GM19035 (cell line): ENCODE measurements around the gene MICA.
"Not testable (repeated sequence)": the region's sequence is repeated elsewhere in the genome, so short reads cannot be mapped to it uniquely, and the experiment has no call there.

Source experiments
- ATAC-seq: cut with Tn5 transposase; IDR thresholded peaks from one replicate; pipeline ENCODE4 v1.9.1; 2021; ENCODE audit not compliant: unreplicated experiment

Gene MICA

DNA sequence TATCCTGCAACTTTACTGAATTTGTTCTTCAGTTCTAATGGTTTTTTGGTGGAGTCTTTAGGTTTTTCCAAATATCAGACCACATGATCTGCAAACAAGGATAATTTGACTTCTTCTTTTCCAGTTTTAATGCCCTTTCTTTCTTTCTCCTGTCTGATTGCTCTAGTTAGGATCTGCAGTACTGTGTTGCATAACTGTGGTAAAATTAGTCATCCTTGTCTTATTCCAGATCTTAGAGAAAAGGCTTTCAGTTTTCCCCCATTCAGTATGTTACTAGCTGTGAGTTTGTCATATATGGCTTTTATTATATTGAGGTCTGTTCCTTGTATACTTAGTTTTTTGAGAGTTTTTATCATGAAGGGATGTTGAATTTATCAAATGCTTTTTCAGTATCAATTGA, 4.3 kb downstream of the MICA start:
- no peak for ATAC-seq

DNA sequence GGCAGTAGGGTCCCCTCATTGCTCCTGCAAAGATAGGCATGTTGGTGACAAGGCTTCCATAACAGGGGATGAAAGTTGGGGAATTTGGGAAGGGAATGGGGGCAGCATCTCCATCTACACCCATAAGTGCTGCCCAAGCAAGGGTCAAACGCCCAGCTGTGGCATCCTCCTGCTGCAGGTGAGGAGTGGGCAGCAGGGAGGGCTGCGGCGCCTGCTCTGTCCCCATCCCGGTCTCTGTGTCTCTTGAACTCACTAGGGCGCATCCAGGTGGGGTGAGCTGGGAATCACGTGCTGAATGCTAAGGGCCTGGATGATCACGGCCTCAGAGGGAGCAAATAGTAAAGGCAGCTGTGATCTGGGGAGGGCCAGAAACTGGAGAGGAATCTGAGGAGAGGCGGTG, 9.1 kb downstream of the MICA start:
- no peak for ATAC-seq

- ATAC-seq = not testable (repeated sequence)
Observed at GRCh38 chr6:31414148-31414770, 10.9 kb downstream of the MICA start.

DNA sequence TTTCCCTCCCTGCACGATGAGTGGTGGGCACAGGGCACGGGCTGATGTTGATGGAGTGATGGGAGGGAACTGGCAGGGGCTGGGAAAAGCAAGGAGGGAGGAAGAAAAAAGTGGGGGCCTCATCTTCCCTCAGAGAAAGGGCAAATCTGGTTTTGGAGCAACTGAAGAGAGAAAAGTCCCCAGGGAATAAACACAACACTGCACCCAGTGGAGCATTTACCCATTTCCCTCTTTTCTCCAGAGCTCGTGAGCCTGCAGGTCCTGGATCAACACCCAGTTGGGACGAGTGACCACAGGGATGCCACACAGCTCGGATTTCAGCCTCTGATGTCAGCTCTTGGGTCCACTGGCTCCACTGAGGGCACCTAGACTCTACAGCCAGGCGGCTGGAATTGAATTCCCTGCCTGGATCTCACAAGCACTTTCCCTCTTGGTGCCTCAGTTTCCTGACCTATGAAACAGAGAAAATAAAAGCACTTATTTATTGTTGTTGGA, 11.4 kb downstream of the MICA start:
- no peak for ATAC-seq

- ATAC-seq = no peak
Observed at GRCh38 chr6:31416394-31417014, 13.1 kb downstream of the MICA start.

DNA sequence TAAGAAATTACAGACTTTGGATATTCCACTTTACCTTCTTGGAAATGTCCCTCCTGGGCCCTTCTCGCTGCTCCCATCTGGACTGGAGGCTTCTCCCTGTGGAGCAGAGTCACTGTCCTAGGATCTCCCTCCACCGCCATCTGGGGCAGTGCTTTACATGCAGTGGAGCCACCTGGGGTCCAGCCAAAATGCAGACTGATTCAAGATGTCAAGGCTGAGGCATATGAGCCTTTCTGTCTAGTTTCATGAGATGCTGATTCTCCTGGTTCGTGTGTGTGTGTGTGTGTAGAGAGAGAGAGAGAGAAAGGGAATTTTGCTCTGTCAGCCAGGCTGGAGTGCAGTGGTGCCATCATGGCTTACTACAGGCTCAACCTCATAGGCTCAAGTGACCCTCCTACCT, 14.9 kb downstream of the MICA start:
- ATAC-seq = no peak

DNA sequence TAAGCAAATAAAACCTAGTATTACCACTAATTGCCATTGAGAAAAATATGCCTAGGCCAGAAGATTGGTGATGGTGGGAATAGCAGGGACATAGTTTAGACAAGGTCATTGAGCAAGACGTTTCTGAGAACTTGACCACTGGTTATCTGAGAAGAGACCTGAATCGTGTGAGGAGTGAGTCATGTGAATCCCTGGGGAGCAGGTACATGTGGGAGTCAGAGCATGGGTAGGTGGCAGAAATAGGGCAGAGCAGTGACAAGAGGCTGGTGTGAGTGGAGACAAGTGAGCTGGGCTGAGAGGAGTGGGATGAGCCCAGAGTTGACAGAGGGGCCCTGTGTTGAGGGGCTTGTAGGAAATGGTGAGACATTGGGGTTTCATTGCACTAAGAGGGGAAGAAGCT, 16.4 kb downstream of the MICA start:
- no peak for ATAC-seq

- ATAC-seq = no peak
Observed at GRCh38 chr6:31420546-31420945, 17.2 kb downstream of the MICA start.

- ATAC-seq = no peak
Observed at GRCh38 chr6:31422587-31422986, 19.2 kb downstream of the MICA start.

GRCh38 chr6:31423550-31423949, 20.2 kb downstream of the MICA start:
- no peak for ATAC-seq

- ATAC-seq = no peak
Observed at GRCh38 chr6:31426395-31427354, 23.3 kb downstream of the MICA start.

DNA sequence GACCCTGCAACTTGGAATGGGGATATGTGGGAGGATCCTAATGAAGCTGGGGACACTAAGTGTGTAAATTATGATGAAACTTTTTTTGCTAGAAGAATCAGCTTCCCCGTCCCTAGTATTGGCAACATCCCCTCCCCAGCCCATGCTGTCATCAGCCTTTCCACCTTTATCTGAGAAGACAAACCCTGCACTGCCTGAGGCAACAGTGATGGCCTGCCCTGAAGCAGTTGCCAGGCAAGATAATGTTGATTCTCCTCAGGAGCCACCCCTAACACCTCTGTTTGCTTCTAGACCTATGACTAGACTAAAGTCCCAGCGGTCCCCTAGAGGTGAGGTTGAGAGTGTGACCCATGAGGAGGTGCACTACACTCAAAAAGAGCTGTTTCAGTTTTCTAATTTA, 27.1 kb downstream of the MICA start:
- ATAC-seq = no peak

DNA sequence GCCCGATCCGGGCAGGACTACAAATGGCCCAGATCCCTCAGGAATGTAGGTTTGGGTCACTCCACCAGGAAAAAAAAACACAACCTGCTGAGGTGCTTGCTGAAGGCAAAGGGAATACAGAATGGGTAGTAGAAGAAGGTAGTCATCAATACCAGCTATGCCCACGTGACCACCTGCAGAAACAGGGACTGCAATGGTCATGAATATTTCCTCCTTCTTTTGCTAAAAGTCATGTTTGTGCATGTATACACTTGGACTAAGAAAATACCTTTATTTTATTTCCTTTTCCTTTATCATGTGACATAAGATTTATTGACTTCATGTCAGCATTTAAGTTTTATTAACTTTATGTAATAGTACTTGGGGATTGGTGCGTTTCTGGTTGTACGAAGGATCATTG, 31.7 kb downstream of the MICA start:
- not testable (repeated sequence) for ATAC-seq

- ATAC-seq = no peak
Observed at GRCh38 chr6:31438222-31438621, 34.8 kb downstream of the MICA start.

DNA sequence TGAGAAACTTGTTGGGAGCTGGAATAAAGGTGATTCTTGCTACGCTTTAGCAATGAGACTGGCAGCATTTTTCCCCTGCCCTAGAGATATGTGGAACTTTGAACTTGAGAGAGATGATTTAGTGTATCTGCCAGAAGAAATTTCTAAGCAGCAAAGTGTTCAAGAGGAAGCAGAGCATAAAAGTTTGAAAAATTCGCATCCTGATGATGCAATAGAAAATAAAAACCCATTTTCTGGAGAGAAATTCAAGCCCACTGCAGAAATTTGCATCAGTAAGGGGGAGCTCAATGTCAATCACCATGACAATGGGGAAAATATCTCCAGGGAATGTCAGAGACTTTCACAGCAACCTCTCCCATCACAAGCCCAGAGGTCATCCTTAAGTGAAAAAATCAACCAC, 35.3 kb downstream of the MICA start:
- no peak for ATAC-seq

DNA sequence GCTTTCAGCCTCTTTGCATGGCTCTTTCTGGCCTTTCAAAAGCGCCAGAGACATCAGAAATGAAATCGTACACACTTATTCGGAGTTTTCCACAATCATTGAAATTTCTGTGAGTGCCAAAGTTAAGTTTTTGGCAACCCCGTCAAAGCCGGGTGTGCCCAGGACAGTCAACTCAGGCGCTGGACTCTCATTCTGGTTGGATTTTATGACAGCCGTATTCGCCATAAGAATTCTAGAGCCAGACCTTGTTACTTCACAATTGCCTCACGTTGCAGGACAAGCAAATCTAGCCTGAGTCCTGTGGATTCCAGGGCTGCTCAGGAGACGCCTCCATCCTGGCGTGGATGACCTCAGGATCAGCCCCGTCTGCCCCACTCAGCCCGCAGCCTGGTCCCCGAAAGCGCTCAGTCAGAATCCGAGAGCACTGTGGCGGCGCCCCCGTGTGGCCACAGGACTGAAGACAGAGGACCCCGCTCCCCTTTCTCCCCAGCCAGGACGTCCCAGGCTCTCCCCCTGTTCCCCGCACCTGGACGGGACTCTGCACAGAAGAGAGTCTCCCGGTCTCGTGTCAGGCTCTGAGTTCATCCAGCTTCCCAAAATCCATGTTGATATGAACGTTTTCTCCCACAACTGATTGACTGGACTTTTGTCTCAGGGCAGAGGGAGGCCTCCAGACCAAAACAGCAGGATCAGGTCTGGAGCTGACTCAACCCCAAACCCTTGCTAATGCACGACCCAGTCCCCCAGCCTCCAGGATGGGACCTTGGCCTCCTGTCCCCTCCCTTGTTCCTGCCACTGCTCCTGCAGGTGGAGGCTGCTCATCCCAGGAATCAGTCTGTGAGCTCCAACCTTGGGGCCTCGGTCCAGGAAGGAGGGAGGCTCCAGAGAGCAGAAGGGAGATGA, 38.2 kb downstream of the MICA start:
- no peak for ATAC-seq

DNA sequence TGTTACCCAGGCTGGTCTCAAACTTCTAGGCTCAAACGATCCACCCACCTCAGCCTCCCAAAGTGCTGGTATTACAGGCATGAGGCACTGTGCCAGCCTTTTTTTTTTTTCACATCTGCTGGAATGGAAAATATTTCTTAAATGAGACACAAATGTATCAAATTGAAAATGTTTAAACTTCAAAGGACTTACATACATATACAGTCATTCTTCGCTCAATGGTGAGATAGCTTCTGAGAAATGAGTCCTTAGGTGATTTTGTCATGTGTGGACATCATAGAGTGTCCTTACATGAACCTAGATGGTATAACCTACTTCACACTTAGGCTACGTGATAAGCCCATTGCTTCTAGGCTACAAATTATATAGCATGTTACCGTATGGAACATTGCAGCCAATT, 43.1 kb downstream of the MICA start:
- no peak for ATAC-seq

- ATAC-seq = not testable (repeated sequence)
Observed at GRCh38 chr6:31446999-31447789, 43.8 kb downstream of the MICA start.

DNA sequence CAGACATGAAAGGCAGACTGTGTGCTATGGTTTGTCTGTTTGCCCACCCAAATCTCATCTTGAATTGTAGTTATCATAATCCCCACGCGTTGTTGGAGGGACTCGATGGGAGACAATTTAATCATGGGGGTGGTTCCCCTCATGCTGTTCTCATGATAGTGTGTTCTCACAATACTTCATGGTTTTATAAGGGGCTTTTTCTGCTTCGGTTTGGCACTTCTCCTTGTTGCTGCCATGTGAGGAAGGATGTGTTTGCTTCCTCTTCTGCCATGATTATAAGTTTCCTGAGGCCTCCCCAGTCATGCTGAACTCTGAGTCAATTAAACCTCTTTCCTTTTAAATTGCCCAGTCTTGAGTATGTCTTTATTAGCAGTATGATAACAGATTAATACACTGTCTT, 47.4 kb downstream of the MICA start:
- ATAC-seq = no peak

- no peak for ATAC-seq
Observed at GRCh38 chr6:31452859-31453258, 49.5 kb downstream of the MICA start.
